ENCODE measurements around the gene WDR17.

WDR17 gene

GRCh38 chr4:176065435-176066291, at the start of gene WDR17:
WDR17 (plus strand) TSS chr4:176065841; CDS start chr4:176111581, 45,740 bp downstream.
- DNase-seq, result peak; percentile 89

- DNase-seq, result no peak
These were observed 49.0 kb upstream of the WDR17 start for GRCh38 chr4:176016601-176017000.

DNA sequence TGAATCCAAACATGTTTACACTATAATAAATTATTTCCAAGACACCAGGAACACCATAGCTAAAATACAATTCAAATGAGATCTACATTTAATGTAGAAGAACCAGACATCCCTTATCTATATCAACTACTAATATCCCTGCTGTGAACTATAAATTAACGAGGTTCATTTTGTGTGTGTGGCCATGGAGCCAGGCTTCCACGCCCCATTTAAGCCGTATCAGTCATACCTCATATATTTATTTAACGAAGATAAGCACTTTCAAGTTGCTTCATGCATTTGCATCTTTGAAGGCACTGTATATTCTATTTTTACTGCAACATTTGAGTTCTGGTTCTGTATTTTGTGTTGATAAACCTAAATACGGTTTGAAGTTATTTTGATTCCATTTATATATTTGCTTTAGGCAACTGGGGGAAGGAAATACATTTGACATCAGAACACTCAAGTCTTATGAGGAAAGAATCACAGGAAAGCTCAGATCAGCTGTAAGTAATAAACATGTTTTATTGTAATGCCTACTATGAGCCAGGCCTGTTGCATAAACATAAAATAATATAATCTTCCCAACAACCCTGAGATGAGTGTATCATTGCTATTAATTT, 45.1 kb upstream of the WDR17 start:
- DNase-seq, result no peak

- no peak for DNase-seq
These were observed 35.2 kb upstream of the WDR17 start for GRCh38 chr4:176030391-176030790.

DNA sequence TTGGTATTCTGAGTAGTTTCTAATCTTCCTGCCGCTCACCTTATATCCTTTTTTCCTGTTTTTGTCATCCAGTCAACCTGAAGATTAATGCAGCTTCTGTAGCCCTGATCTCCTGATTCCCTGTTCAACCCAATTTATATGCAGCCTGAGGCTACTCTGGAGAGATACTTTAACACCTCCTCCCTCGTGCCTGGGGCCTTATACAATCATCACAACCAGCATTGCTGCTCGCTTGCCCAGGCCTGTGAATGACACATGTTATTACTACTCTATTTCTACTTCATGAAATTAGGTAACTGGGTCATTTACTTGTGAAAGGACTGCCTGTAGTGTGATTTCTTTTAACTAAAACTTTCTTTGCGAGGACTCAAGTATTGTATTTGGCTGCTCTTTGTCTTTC, 33.7 kb upstream of the WDR17 start:
- DNase-seq, result no peak

DNA sequence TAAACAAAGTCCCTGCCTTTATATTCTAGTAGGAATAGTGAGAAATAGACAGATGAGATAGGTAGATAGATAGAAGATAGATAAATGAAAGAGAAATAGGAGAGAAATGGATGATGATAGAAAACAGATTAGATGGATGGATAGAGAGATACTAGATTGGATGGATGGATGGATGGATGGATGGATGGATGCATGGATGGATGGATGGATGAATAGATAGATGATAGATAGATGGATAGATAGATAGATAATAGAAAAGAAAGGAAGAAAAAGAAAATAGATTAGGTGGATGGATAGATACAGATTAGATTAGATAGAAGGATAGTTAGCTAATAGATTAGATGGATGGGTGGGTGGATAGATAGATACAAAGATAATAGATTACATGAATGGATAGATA, 33.2 kb upstream of the WDR17 start:
- DNase-seq, result no peak

DNA sequence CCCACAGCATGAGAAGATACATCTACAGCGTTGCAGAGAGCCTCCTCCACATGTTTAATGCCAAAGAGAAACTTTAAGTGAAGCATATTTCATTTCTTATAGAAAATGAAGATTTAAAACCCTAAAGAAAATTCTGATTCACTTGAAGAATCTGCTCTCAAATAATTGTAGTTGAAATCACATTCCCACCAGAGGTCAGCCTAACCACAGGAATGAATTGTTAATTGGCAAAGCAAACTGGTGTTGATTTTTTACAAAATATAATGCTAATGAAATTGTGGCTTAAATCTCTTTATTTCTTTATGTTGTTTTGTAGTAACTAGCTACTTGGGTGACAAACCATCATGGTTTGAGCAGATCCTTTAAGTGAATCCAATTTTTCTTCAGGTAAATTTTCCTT, 31.1 kb upstream of the WDR17 start:
- DNase-seq, result peak; percentile 2

DNA sequence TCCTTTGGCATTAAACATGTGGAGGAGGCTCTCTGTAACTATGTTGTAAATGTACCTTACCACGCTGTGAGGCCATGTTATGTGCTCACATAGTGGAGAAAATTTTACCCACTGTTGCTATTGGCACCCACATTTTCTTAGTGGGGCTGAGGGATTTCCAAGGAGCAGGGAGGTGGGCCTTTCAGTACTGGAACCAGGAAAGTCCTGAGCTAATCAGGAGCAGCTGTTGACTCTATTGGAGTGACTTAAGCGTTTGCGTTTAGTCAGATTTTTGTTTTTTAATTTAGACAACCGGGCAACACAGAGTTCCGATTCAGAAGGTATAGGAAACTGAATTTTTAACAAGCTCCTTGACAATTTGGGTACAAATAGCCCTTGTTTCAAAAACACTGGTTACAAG, 30.7 kb upstream of the WDR17 start:
- no peak for DNase-seq

GRCh38 chr4:176036585-176037205, 28.9 kb upstream of the WDR17 start:
- no peak for DNase-seq

DNA sequence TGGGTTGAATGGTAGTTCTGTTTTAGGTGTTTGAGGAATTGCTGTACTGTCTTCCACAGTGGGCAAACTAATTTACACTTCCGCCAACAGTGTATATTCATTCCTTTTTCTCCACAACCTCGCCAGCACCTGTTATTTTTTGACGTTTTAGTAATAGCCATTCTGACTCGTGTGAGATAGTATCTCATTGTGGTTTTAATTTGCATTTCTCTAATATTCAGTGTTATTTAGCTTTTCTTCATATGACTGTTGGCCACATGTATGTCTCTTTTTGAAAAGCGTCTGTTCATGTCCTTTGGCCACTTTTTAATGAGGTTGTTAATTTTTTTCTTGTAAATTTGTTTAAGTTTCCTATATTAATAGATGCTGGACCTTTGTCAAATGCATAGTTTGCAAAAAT, 26.9 kb upstream of the WDR17 start:
- no peak for DNase-seq

GRCh38 chr4:176042195-176042594, 23.4 kb upstream of the WDR17 start:
- DNase-seq, result no peak

DNA sequence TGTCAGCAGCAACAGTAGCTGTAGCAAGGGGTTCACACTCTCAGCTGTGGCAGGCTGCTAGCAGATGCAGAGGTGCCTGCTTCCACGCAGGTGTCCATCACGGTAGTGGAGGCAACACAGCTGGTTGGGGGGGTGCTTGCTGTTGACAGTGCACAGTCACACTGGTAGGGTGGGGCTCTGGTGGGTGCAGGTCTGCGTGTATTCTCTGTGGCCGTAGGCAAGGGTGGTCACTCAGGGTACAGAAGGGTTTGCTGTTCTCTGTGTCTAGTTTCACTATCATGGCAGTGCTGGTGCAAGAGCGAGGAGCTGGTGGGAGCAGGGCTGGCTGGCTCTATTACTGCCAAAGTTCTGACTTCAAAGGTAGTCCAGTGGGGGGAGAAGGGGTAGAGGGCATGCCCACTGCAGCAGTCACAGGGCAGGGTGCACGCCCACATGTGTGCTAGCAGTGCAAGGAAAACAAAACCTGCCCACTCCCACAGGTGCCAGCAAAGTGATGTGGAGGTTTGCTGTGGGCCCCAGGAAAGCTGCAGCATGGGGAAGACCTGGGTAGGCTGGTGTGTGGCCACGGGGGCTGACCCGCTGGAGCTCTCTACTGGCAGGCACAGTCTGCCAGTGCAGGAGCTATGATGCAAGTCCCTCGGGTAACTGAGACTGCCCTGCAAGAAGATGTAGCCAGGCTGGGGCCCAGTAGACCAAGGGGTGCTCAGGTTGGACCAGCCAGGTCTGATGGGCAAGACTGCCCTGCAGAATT, 21.6 kb upstream of the WDR17 start:
- no peak for DNase-seq

DNA sequence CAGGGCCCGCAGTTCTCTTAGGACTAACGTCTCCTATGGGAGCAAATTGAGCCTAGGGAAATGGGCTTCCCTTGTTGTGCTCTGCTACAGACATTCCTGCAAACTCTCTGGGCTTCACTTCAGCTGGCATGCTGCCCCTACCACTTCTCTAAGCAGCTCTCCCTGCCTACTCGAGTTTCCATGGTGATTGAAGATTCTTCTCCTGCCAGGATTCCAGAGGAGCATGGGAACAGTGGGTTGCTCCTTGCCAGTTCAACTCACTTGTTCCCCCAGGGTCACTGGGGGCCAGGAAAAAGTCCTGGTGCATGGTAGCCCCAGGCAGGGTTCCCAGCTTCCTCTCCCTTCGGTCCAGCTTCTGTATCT, 21.1 kb upstream of the WDR17 start:
- no peak for DNase-seq

- DNase-seq, result no peak
These were observed 17.0 kb upstream of the WDR17 start for GRCh38 chr4:176048631-176049030.

DNA sequence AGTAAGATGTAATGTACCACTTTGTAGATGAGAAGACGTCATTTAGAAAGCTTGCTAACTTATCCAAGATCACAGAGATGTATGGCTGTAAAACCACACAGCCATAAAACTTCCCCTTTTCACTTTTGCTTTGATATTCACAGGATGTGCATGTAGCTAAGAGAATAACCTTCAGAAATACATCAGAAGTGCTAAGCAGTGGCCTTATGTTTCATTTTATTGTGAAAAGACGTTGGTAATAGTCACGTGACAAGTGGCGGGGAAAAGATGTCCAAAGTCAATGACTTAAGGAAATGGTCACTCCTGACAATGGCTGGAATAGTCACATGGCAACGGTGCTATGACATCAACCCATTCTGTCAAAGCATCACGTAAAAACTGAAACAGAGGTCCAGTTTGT, 12.9 kb upstream of the WDR17 start:
- no peak for DNase-seq

- DNase-seq, result no peak
These were observed 11.9 kb upstream of the WDR17 start for GRCh38 chr4:176053785-176054184.

DNA sequence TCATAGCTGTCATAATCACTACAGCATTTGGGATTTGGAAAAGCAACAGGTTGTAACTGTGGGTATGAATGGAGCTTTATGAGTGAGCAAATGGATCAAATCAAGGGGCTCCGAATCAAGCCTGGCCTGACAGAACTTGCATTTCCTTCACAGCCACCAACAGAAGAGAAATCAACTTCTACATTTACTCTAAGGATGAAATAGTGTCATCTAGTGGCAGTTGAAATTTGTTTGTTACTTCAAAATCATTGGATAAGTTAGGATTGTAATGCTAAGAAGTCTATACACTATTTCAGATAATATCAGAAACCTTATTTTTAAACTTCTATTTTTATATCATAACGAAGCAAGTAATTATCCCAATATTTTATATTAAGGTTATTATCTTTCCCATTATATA, 10.7 kb upstream of the WDR17 start:
- DNase-seq, result no peak

DNA sequence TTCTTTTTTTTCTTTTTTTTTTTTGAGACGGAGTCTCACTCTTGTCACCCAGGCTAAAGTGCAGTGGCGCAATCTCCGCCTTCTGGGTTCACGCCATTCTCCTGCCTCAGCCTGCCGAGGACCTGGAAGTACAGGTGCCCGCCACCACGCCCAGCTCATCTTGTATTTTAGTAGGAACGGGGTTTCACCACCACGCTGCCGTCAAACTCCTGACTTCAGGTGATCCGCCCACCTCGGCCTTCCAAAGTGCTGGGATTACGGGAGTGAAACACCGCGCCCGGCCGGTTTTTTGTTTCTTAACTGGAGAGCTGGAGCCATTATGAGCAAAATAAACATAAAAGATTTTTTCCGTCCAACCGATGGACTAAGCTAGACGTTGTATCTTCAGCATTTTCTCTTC, 1.9 kb upstream of the WDR17 start:
- DNase-seq, result no peak

- DNase-seq, result no peak
These were observed 1.1 kb upstream of the WDR17 start for GRCh38 chr4:176064539-176064938.

DNA sequence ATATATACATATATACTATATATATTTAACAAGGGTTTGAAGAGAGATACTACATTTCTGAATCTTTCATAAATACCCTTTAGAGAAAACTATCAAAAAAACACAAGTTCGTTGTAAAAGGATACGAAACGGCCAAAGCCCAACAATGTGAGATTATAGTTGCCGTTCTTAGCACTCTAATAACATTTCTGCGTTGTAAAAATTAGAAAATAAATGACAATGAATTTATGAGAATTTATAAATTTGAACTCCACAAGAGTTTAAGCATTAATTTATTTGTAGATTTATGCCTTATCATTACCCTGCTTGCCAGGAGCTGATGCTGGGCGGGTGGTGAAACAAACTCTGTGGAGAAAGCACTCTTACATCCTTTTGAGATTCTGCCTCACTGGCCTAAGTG, 1.1 kb downstream of the WDR17 start:
- DNase-seq, result no peak

- DNase-seq, result no peak
These were observed 11.9 kb downstream of the WDR17 start for GRCh38 chr4:176077561-176077960.

- no peak for DNase-seq
These were observed 19.1 kb downstream of the WDR17 start for GRCh38 chr4:176084769-176085168.

DNA sequence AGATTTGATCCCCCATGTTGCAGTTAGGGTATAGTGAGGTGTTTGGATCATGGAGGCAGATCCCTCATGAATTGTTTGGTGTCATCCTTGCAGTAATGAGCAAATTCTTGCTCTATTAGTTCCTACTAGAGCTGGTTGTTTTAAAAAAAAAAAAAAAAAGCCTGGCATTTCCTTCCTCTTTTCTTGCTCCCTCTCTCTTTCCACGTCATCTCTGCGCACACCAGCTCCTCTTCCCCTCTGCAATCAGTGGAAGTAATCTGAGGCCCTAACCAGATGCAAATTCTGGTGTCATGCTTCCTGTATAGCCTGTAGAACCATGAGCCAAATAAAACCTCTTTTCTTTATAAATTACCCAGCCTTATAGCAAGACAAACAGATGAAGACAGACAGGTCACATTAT, 24.5 kb downstream of the WDR17 start:
- DNase-seq, result no peak

- no peak for DNase-seq
These were observed 33.7 kb downstream of the WDR17 start for GRCh38 chr4:176099314-176099713.

Data from NCI-H2171 treated with DMSO at 0.1 percent for 48 hours (cell line).